ENCODE measurements around the gene DSCAML1.

DSCAML1 gene

DNA sequence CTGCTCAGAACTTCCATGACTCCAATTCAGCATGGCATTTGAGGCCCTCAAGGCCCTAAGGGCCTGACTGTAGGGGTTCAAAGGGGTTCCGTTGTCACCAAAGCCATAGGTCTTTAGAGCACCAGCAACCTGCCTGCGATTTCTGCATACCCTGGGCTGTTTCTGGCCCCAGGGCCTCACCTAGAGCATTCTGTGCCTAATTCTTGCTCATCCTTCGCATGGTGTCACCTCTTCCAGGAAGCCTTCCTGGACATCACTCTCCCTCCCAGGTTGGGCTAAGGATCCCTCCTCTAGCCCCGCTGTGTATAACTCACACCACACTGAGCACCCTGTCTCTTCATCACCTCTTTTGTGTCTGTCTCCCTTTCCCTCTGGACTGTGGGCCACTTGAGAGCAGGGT, 275.0 kb downstream of the DSCAML1 start:
- Histone ChIP-seq H3K9me3 (replicated peaks; ENCODE audit: low read length) (no peaks in the 10 kb centered on the region), H3K27me3 (ENCODE audit: control insufficient read depth, insufficient read depth, low read length) (peaks cover 16% of the 10 kb centered on the region), H3K36me3 (ENCODE audit: insufficient read depth, low read length) (no peaks in the 10 kb centered on the region)

GRCh38 chr11:117520966-117521365, 276.1 kb downstream of the DSCAML1 start:
- no peaks in the 10 kb centered on the region for H3K9me3 ChIP-seq (replicated peaks; ENCODE audit: low read length)
- no peak overlapping the region for H3K9ac ChIP-seq (ENCODE audit: low read depth, low read length)
- no peak overlapping the region for H3K4me3 ChIP-seq (ENCODE audit: low read length)
- peaks cover 16% of the 10 kb centered on the region for H3K27me3 ChIP-seq (ENCODE audit: control insufficient read depth, insufficient read depth, low read length)
- H3K36me3 ChIP-seq (ENCODE audit: insufficient read depth, low read length) = no peaks in the 10 kb centered on the region
- H3K4me1 ChIP-seq (ENCODE audit: control insufficient read depth, insufficient read depth, low read length) = no peaks in the 10 kb centered on the region
- no peak overlapping the region for H3K4me2 ChIP-seq (ENCODE audit: low read length)

More for the DNA sequence above, 275.0 kb downstream of the DSCAML1 start:
- Histone ChIP-seq H3K4me3 (ENCODE audit: low read length) (no peak overlapping the region), H3K4me1 (ENCODE audit: control insufficient read depth, insufficient read depth, low read length) (no peaks in the 10 kb centered on the region), H3K4me2 (ENCODE audit: low read length) (no peak overlapping the region), H3K9ac (ENCODE audit: low read depth, low read length) (no peak overlapping the region)

- H3K36me3 ChIP-seq (ENCODE audit: insufficient read depth, low read length) = no peaks in the 10 kb centered on the region
- H3K4me3 ChIP-seq (ENCODE audit: low read length) = no peak overlapping the region
- no peak overlapping the region for H3K4me2 ChIP-seq (ENCODE audit: low read length)
- no peak overlapping the region for H3K9ac ChIP-seq (ENCODE audit: low read depth, low read length)
- H3K4me1 ChIP-seq (ENCODE audit: control insufficient read depth, insufficient read depth, low read length) = no peaks in the 10 kb centered on the region
- H3K9me3 ChIP-seq (replicated peaks; ENCODE audit: low read length) = no peaks in the 10 kb centered on the region
- H3K27me3 ChIP-seq (ENCODE audit: control insufficient read depth, insufficient read depth, low read length) = peaks cover 16% of the 10 kb centered on the region
These were observed 276.8 kb downstream of the DSCAML1 start for GRCh38 chr11:117520201-117520600.

DNA sequence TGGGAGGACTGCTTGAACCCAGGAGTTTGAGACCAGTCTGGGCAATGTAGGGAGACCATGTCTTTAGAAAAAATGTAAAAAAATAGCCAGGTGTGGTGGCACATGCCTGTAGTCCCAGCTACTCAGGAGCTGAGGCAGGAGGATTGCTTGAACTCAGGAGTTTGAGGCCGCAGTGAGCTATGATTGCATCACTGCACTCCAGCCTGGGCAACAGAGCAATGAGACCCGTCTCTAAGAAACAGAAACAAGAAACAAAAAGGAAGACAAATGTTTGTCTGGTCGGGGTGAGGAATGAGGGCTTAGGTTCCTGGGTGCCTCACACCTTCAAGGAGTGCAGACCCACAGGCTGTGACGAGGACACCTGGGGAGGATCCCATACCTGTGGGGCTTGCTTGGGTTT, 277.4 kb downstream of the DSCAML1 start:
- Histone ChIP-seq H3K9ac (ENCODE audit: low read depth, low read length) (no peak overlapping the region), H3K36me3 (ENCODE audit: insufficient read depth, low read length) (no peaks in the 10 kb centered on the region), H3K4me3 (ENCODE audit: low read length) (no peak overlapping the region), H3K4me2 (ENCODE audit: low read length) (no peak overlapping the region), H3K4me1 (ENCODE audit: control insufficient read depth, insufficient read depth, low read length) (no peaks in the 10 kb centered on the region), H3K27me3 (ENCODE audit: control insufficient read depth, insufficient read depth, low read length) (peaks cover 16% of the 10 kb centered on the region), H3K9me3 (replicated peaks; ENCODE audit: low read length) (no peaks in the 10 kb centered on the region)

DNA sequence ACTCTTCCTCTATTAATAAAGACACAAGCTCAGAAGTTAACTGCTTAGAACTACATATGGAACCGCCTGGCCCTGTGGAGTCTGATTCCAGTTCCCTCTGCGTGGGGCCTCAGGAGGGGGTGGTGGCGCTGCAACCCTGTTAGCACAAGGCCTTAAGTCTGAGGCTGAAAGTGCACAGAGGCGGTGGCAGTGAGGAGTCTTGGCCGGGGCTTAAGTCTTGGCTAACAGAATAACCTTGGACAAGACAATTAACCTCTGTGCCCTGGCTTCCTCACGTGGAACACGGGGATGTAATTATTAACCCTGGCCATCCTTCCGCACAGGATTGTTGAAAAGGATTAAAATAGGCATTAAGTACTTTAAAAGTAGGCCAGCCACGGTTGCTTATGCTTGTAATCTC, 277.8 kb downstream of the DSCAML1 start:
- Histone ChIP-seq H3K4me1 (ENCODE audit: control insufficient read depth, insufficient read depth, low read length) (no peaks in the 10 kb centered on the region), H3K9me3 (replicated peaks; ENCODE audit: low read length) (no peaks in the 10 kb centered on the region), H3K9ac (ENCODE audit: low read depth, low read length) (no peak overlapping the region), H3K36me3 (ENCODE audit: insufficient read depth, low read length) (no peaks in the 10 kb centered on the region), H3K4me3 (ENCODE audit: low read length) (no peak overlapping the region), H3K27me3 (ENCODE audit: control insufficient read depth, insufficient read depth, low read length) (peaks cover 17% of the 10 kb centered on the region), H3K4me2 (ENCODE audit: low read length) (no peak overlapping the region)

DNA sequence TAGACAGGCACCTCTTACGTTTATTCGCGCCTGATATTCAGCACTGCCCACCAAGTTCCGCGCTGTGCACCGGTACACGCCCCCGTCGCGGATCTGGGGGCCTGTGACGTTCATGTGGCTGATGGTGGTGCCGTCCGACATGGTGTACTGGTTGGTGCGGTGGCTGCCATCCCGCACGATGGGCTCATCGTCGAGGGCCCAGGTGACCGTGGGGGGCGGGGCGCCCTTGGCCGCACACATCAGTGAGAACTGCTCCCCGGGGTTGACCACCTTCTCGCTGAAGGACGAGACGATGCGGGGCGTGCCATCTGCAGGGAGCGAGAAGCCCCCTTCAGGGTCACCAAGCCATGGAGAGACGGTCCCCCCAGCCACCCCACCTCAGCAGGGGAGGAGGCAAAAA, 278.6 kb downstream of the DSCAML1 start:
- no peak overlapping the region for H3K9ac ChIP-seq (ENCODE audit: low read depth, low read length)
- no peaks in the 10 kb centered on the region for H3K4me1 ChIP-seq (ENCODE audit: control insufficient read depth, insufficient read depth, low read length)
- no peaks in the 10 kb centered on the region for H3K36me3 ChIP-seq (ENCODE audit: insufficient read depth, low read length)
- H3K27me3 ChIP-seq (ENCODE audit: control insufficient read depth, insufficient read depth, low read length) = peaks cover 19% of the 10 kb centered on the region
- no peak overlapping the region for H3K4me2 ChIP-seq (ENCODE audit: low read length)
- no peak overlapping the region for H3K4me3 ChIP-seq (ENCODE audit: low read length)
- no peaks in the 10 kb centered on the region for H3K9me3 ChIP-seq (replicated peaks; ENCODE audit: low read length)

DNA sequence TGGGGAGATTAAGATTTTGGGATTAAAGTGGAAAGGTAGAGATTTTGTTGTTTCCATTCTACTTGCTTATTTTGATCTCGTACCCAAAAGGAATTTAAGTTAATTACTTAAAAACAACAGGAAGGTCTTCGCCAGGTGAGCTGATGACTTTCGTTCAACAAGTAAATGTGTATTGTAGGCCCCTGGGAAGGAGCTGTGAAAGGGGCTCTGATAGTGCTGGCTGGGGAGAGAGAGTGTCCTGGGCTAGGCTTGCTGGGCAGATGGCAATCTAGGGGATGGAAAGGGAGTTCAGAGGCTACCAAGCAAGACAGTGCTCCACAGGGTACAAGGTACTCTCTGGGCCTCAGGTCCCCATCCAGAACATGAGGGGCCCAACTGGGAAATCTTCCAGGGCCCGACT, 279.9 kb downstream of the DSCAML1 start:
- Histone ChIP-seq H3K9ac (ENCODE audit: low read depth, low read length) (no peak overlapping the region), H3K36me3 (ENCODE audit: insufficient read depth, low read length) (no peaks in the 10 kb centered on the region), H3K4me3 (ENCODE audit: low read length) (no peak overlapping the region), H3K9me3 (replicated peaks; ENCODE audit: low read length) (no peaks in the 10 kb centered on the region), H3K27me3 (ENCODE audit: control insufficient read depth, insufficient read depth, low read length) (peaks cover 19% of the 10 kb centered on the region), H3K4me1 (ENCODE audit: control insufficient read depth, insufficient read depth, low read length) (no peaks in the 10 kb centered on the region), H3K4me2 (ENCODE audit: low read length) (no peak overlapping the region)

DNA sequence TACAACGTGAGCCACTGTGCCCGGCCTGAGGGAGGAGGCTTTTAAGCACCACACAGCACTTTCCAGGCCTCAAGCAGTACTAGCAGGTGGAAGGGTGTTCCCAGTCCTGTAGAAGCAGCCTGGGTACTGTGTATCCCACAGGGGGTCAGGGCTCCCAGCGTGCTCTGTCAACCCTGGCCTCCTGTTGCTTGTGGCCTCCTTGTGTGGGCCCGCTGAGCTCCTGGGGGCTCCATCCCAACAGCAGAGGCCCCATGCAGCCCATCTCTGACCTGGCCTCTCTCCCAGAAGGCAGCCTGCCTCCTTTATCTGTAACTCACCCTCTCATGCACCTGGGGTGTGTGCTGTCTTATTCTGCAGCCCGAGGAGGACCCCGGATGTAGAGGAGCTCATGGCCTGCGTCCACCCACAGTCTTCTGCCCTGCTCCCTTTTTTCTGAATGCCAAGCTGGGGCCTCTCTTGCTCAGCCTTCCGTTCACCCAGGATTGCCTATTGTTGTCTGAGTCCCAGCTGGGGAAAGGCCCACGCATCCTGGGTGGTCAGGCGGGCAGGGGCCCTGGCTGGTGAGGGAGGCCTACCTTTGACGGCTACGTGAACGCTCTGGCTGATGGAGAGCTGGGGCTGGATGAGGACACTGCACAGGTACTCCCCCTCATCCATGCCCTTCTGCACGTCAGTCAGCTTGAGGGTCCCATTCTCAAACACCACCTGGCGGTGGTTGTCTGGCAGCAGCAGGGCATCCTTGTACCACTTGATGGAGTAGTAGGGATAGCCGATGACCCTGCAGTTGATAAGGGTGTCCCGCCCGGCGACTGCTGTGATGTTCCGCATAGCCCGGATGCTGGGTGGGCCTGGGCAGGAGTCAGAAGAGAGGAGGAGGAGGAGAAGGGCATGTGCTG, 280.9 kb downstream of the DSCAML1 start:
- Histone ChIP-seq H3K36me3 (ENCODE audit: insufficient read depth, low read length) (no peaks in the 10 kb centered on the region), H3K27me3 (ENCODE audit: control insufficient read depth, insufficient read depth, low read length) (peaks cover 22% of the 10 kb centered on the region), H3K4me3 (ENCODE audit: low read length) (no peak overlapping the region), H3K9me3 (replicated peaks; ENCODE audit: low read length) (no peaks in the 10 kb centered on the region), H3K9ac (ENCODE audit: low read depth, low read length) (no peak overlapping the region), H3K4me1 (ENCODE audit: control insufficient read depth, insufficient read depth, low read length) (no peaks in the 10 kb centered on the region), H3K4me2 (ENCODE audit: low read length) (no peak overlapping the region)

GRCh38 chr11:117514256-117514655, 282.8 kb downstream of the DSCAML1 start:
- Histone ChIP-seq H3K4me1 (ENCODE audit: control insufficient read depth, insufficient read depth, low read length) (no peaks in the 10 kb centered on the region), H3K9me3 (replicated peaks; ENCODE audit: low read length) (no peaks in the 10 kb centered on the region), H3K4me2 (ENCODE audit: low read length) (no peak overlapping the region), H3K27me3 (ENCODE audit: control insufficient read depth, insufficient read depth, low read length) (peaks cover 13% of the 10 kb centered on the region), H3K36me3 (ENCODE audit: insufficient read depth, low read length) (no peaks in the 10 kb centered on the region), H3K9ac (ENCODE audit: low read depth, low read length) (no peak overlapping the region), H3K4me3 (ENCODE audit: low read length) (no peak overlapping the region)

- H3K9ac ChIP-seq (ENCODE audit: low read depth, low read length) = no peak overlapping the region
- no peaks in the 10 kb centered on the region for H3K9me3 ChIP-seq (replicated peaks; ENCODE audit: low read length)
- no peaks in the 10 kb centered on the region for H3K4me1 ChIP-seq (ENCODE audit: control insufficient read depth, insufficient read depth, low read length)
- no peaks in the 10 kb centered on the region for H3K36me3 ChIP-seq (ENCODE audit: insufficient read depth, low read length)
- no peak overlapping the region for H3K4me2 ChIP-seq (ENCODE audit: low read length)
- no peak overlapping the region for H3K4me3 ChIP-seq (ENCODE audit: low read length)
- peaks cover 11% of the 10 kb centered on the region for H3K27me3 ChIP-seq (ENCODE audit: control insufficient read depth, insufficient read depth, low read length)
These were observed 283.4 kb downstream of the DSCAML1 start for GRCh38 chr11:117513666-117514065.

GRCh38 chr11:117511931-117512539, 285.0 kb downstream of the DSCAML1 start:
- H3K9ac ChIP-seq (ENCODE audit: low read depth, low read length) = no peak overlapping the region
- no peaks in the 10 kb centered on the region for H3K9me3 ChIP-seq (replicated peaks; ENCODE audit: low read length)
- H3K4me2 ChIP-seq (ENCODE audit: low read length) = no peak overlapping the region
- peaks cover 11% of the 10 kb centered on the region for H3K27me3 ChIP-seq (ENCODE audit: control insufficient read depth, insufficient read depth, low read length)
- H3K4me3 ChIP-seq (ENCODE audit: low read length) = no peak overlapping the region
- H3K4me1 ChIP-seq (ENCODE audit: control insufficient read depth, insufficient read depth, low read length) = no peaks in the 10 kb centered on the region
- no peaks in the 10 kb centered on the region for H3K36me3 ChIP-seq (ENCODE audit: insufficient read depth, low read length)

- no peaks in the 10 kb centered on the region for H3K36me3 ChIP-seq (ENCODE audit: insufficient read depth, low read length)
- H3K9me3 ChIP-seq (replicated peaks; ENCODE audit: low read length) = no peaks in the 10 kb centered on the region
- peaks cover 11% of the 10 kb centered on the region for H3K27me3 ChIP-seq (ENCODE audit: control insufficient read depth, insufficient read depth, low read length)
- H3K4me1 ChIP-seq (ENCODE audit: control insufficient read depth, insufficient read depth, low read length) = no peaks in the 10 kb centered on the region
- H3K9ac ChIP-seq (ENCODE audit: low read depth, low read length) = no peak overlapping the region
- H3K4me2 ChIP-seq (ENCODE audit: low read length) = no peak overlapping the region
- H3K4me3 ChIP-seq (ENCODE audit: low read length) = no peak overlapping the region
These were observed 285.5 kb downstream of the DSCAML1 start for GRCh38 chr11:117511483-117511930.
